IMR-90 (cell line): ENCODE measurements around the gene EXOC6B. TPM values are rescaled to one million over a fixed set of nuclear protein-coding genes. Genes with fewer than 3 reads are reported as not detected.

ENCODE experiments used
- ATAC-seq: fragments of 200-7000 bp; cut with Tn5 transposase; 2 replicates; pipeline ENCODE4 v1.9.1; 2020; ENCODE audit warnings: low read depth, mild to moderate bottlenecking, moderate library complexity
- BruUV-seq: library from RNA; stranded (reverse); fragments of 400-500 nt; replicated peaks from 2 replicates; lab custom pipeline; 2021; lab: Mats Ljungman, UMichigan
- CTCF ChIA-PET: fragments of 300-600 bp; formaldehyde crosslinking; extraction: SDS; loops from one replicate; lab custom pipeline; 2021; ENCODE audit warnings: antibody characterized with exemption; lab: Yijun Ruan, JAX
- POLR2A ChIA-PET: fragments of 300-600 bp; sonication (Branson Sonifier 250); formaldehyde crosslinking; loops from one replicate; lab custom pipeline; 2022; ENCODE audit warnings: antibody characterized with exemption; ENCODE audit not compliant: unreplicated experiment; lab: Charles Lee
- DNase-seq: peaks from one replicate; pipeline ENCODE4 v3.0.0; 2013
- H2AFZ ChIP-seq: replicated peaks from 2 replicates; pipeline ENCODE3; 2013; ENCODE audit warnings: low read length, mild to moderate bottlenecking; ENCODE audit not compliant: poor library complexity
- H2AK5ac ChIP-seq: 2 replicates; pipeline ENCODE4 v1.6.1; 2013; ENCODE audit warnings: low read depth, low read length, inconsistent platforms
- H2AK9ac ChIP-seq: replicated peaks from 2 replicates; pipeline ENCODE3; 2013; ENCODE audit warnings: mild to moderate bottlenecking, low read depth, low read length, moderate library complexity; ENCODE audit not compliant: poor library complexity
- H2BK120ac ChIP-seq: 2 replicates; pipeline ENCODE4 v1.6.1; 2013; ENCODE audit warnings: low read depth, low read length, inconsistent platforms
- H2BK15ac ChIP-seq: 3 replicates; pipeline ENCODE4 v1.6.1; 2013; ENCODE audit warnings: low read depth, low read length, inconsistent platforms
- H2BK20ac ChIP-seq: 2 replicates; pipeline ENCODE4 v1.6.1; 2013; ENCODE audit warnings: low read depth, mild to moderate bottlenecking, inconsistent platforms, low read length, moderate library complexity
- H2BK5ac ChIP-seq: 2 replicates; pipeline ENCODE4 v1.6.1; 2013; ENCODE audit warnings: mild to moderate bottlenecking, low read depth, low read length, inconsistent platforms; ENCODE audit not compliant: poor library complexity, severe bottlenecking
- H3K14ac ChIP-seq: replicated peaks from 2 replicates; pipeline ENCODE4 v1.6.1; 2013; ENCODE audit warnings: low read depth, low read length, inconsistent platforms
- H3K18ac ChIP-seq: 2 replicates; pipeline ENCODE4 v1.6.1; 2013; ENCODE audit warnings: low read depth, low read length, control low read depth
- H3K23ac ChIP-seq: 2 replicates; pipeline ENCODE4 v1.6.1; 2013; ENCODE audit warnings: low read depth, low read length, inconsistent platforms
- H3K27ac ChIP-seq: 2 replicates; pipeline ENCODE4 v1.5.1; 2013; ENCODE audit warnings: mild to moderate bottlenecking, control low read depth, low read length; ENCODE audit not compliant: insufficient read depth
- H3K27me3 ChIP-seq: 2 replicates; pipeline ENCODE4 v1.6.1; 2013; ENCODE audit warnings: low read length; ENCODE audit not compliant: control insufficient read depth, insufficient read depth
- H3K36me3 ChIP-seq: 2 replicates; pipeline ENCODE4 v1.6.1; 2013; ENCODE audit warnings: low read length, mixed read lengths; ENCODE audit not compliant: control insufficient read depth, insufficient read depth
- H3K4ac ChIP-seq: 2 replicates; pipeline ENCODE4 v1.6.1; 2013; ENCODE audit warnings: low read depth, low read length, inconsistent platforms
- H3K4me1 ChIP-seq: 2 replicates; pipeline ENCODE4 v1.6.1; 2013; ENCODE audit warnings: low read length, mixed read lengths; ENCODE audit not compliant: control insufficient read depth, insufficient read depth
- H3K4me2 ChIP-seq: 2 replicates; pipeline ENCODE4 v1.6.1; 2013; ENCODE audit warnings: low read depth, mild to moderate bottlenecking, control low read depth, low read length, moderate library complexity
- H3K4me3 ChIP-seq: 2 replicates; pipeline ENCODE4 v1.5.1; 2013; ENCODE audit warnings: low read depth, mild to moderate bottlenecking, control low read depth, low read length, moderate library complexity; ENCODE audit not compliant: insufficient read depth
- H3K56ac ChIP-seq: 2 replicates; pipeline ENCODE4 v1.6.1; 2013; ENCODE audit warnings: low read length, inconsistent platforms; ENCODE audit not compliant: insufficient read depth; ENCODE audit errors: extremely low read depth
- H3K79me1 ChIP-seq, 2 experiments: 2 replicates each; pipeline ENCODE4 v1.6.1; 2013; ENCODE audit warnings: low read length in 2 of 2, inconsistent platforms in 1 of 2, low read depth in 1 of 2
- H3K9ac ChIP-seq: 2 replicates; pipeline ENCODE4 v1.6.1; 2013; ENCODE audit warnings: low read depth, low read length, control low read depth
- H3K9me1 ChIP-seq: 2 replicates; pipeline ENCODE4 v1.6.1; 2013; ENCODE audit warnings: low read length, inconsistent platforms; ENCODE audit not compliant: insufficient read depth
- H3K9me3 ChIP-seq: 2 replicates; pipeline ENCODE4 v1.6.1; 2013; ENCODE audit warnings: low read length; ENCODE audit not compliant: control insufficient read depth, insufficient read depth
- H4K20me1 ChIP-seq: 2 replicates; pipeline ENCODE4 v1.6.1; 2013; ENCODE audit warnings: low read length, inconsistent platforms; ENCODE audit not compliant: insufficient read depth
- H4K5ac ChIP-seq: 2 replicates; pipeline ENCODE4 v1.6.1; 2013; ENCODE audit warnings: mild to moderate bottlenecking, low read depth, low read length, control low read depth
- H4K8ac ChIP-seq, 2 experiments: 2 replicates each; pipeline ENCODE4 v1.6.1; 2013; ENCODE audit warnings: low read depth in 2 of 2, low read length in 2 of 2, control low read depth in 1 of 2, inconsistent platforms in 1 of 2
- H4K91ac ChIP-seq: 2 replicates; pipeline ENCODE4 v1.6.1; 2013; ENCODE audit warnings: low read depth, low read length, inconsistent platforms; ENCODE audit not compliant: insufficient read depth
- BHLHE40 ChIP-seq: fragments of 150-350 bp; IDR thresholded peaks from 2 replicates; pipeline ENCODE4 v1.6.1; 2016; ENCODE audit warnings: mild to moderate bottlenecking, low read depth, low read length
- CHD1 ChIP-seq: IDR thresholded peaks from 2 replicates; pipeline ENCODE4 v1.6.1; 2012; ENCODE audit warnings: low read depth, low read length, improper control_type of control experiment
- FOS ChIP-seq: fragments of 150-350 bp; IDR thresholded peaks from 2 replicates; pipeline ENCODE4 v1.6.1; 2016; ENCODE audit warnings: low read depth, low read length
- NFE2L2 ChIP-seq: fragments of 150-350 bp; IDR thresholded peaks from 2 replicates; pipeline ENCODE4 v1.6.1; 2016; ENCODE audit warnings: low read depth, mild to moderate bottlenecking, low read length
- POLR2A ChIP-seq: IDR thresholded peaks from 2 replicates; pipeline ENCODE4 v1.6.1; 2012; ENCODE audit warnings: mild to moderate bottlenecking, low read depth, low read length
- RAD21 ChIP-seq: IDR thresholded peaks from 2 replicates; pipeline ENCODE4 v1.6.1; 2012; ENCODE audit warnings: low read length, improper control_type of control experiment
- SMC3 ChIP-seq: fragments of 150-350 bp; IDR thresholded peaks from 2 replicates; pipeline ENCODE4 v1.6.1; 2016; ENCODE audit warnings: low read depth, mild to moderate bottlenecking, antibody characterized with exemption, low read length, moderate library complexity
- USF2 ChIP-seq: fragments of 150-350 bp; IDR thresholded peaks from 2 replicates; pipeline ENCODE4 v1.6.1; 2017; ENCODE audit warnings: mild to moderate bottlenecking, antibody characterized with exemption, low read length, low read depth
- WGBS, 2 experiments: methylation state at CpG; one replicate each; pipeline versions ENCODE4 v1.1.5 to v1.1.7; 2013; ENCODE audit warnings: missing lambda C conversion rate in 2 of 2; ENCODE audit not compliant: insufficient read length in 1 of 2; ENCODE audit errors: extremely low coverage in 2 of 2; 5-methylcytosine and 5-hydroxymethylcytosine counted together
- dilution Hi-C: fragments of 300-500 bp; cut with HindIII; formaldehyde crosslinking; loops from one replicate; pipeline ENCODE4 v1.14.3; 2018; ENCODE audit warnings: low sequenced_read_pairs; ENCODE audit not compliant: unreplicated experiment
- in situ Hi-C: fragments of 300-500 bp; cut with MboI; formaldehyde crosslinking; loops from 3 replicates; pipeline ENCODE4 v1.14.3; 2019; ENCODE audit warnings: low sequenced_read_pairs, inconsistent platforms, mixed read lengths
- intact Hi-C: fragments of 100-400 bp; cut with micrococcal nuclease; formaldehyde crosslinking; loops from 2 replicates; pipeline ENCODE4 v1.10.0; 2022
- polyA plus RNA-seq, 3 experiments: library from polyadenylated mRNA; depleted of rRNA; stranded (reverse); fragments of >200 nt; gene quantifications; 2 replicates each; pipeline ENCODE4 v1.2.3, GENCODE V29; 2012; ENCODE audit warnings: low replicate concordance in 1 of 3
- total RNA-seq: library from RNA; depleted of rRNA; stranded (reverse); fragments of >200 nt; gene quantifications from 2 replicates; pipeline ENCODE4 v1.2.3, GENCODE V29; 2012
- TF ChIP-seq, protein P1 (sequence below): conservative IDR thresholded peaks from 2 replicates; pipeline ENCODE4 v1.5.1; 2012; ENCODE audit warnings: mild to moderate bottlenecking, low read depth, low read length, improper control_type of control experiment

The EXOC6B gene
- total and polyA plus RNA-seq, 2 of the 4 experiments (the other 2 are of a cell fraction), result 10.2 to 29.4 TPM

DNA sequence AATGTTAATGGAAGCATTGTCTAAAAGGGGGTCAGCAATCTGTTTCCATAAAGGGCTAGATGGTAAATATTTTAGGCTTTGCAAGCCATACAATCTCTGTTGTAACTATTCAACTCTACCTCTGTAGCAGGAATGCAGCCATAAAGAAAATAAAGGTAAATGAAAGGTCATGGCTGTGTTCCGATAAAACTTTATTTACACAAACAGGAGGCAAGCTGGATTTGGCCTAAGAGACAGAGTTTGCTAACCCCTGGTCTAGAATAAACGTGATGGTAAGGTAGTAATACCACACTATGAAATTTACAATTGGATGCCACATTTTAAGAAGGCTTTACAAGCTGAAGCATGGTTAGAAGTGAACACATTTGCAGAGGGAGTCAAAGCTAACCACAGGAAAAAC lies 91.4 kb downstream of the EXOC6B start:
- H3K4ac ChIP-seq, result no peak overlapping the region
- H4K20me1 ChIP-seq, result no peaks in the 10 kb centered on the region
- no peak for ATAC-seq
- H3K9me1 ChIP-seq, result peaks cover 2% of the 10 kb centered on the region
- H3K27me3 ChIP-seq, result no peaks in the 10 kb centered on the region
- dilution Hi-C loops, result no loop called here
- peaks cover 4 to 7% of the 10 kb centered on the region in 2 experiments; a peak in 1 of 4 replicates for H3K79me1 ChIP-seq
- WGBS, 2 experiments, result no CpG with 5 or more reads among the region's 2 CpGs
- no peak overlapping the region for H3K23ac ChIP-seq
- no peak overlapping the region for H3K4me3 ChIP-seq
- intact Hi-C loops, result no loop called here
- BruUV-seq, result no TSS peak
- H2BK120ac ChIP-seq, result no peak overlapping the region
- H3K9me3 ChIP-seq, result no peaks in the 10 kb centered on the region
- no peak for DNase-seq
- H3K9ac ChIP-seq, result no peak overlapping the region
- H2BK20ac ChIP-seq, result no peak overlapping the region
- no peak overlapping the region for H2BK5ac ChIP-seq
- POLR2A ChIA-PET, result no interaction called here
- no peak overlapping the region for H3K27ac ChIP-seq
- no peaks in the 10 kb centered on the region for H3K36me3 ChIP-seq
- no peak overlapping the region for H2AFZ ChIP-seq
- H4K8ac ChIP-seq, result no peak overlapping the region
- H2AK5ac ChIP-seq, result no peak overlapping the region
- H2AK9ac ChIP-seq, result no peak overlapping the region
- in situ Hi-C loops, result loop anchor here (25.0 kb wide), 2 partner anchors 947 to 1197 kb away; no protein-coding TSS in a partner anchor
- H3K56ac ChIP-seq, result no peak overlapping the region
- TF ChIP-seq FOS, result no peak
- no peak for TF ChIP-seq SMC3
- TF ChIP-seq, protein P1, sequence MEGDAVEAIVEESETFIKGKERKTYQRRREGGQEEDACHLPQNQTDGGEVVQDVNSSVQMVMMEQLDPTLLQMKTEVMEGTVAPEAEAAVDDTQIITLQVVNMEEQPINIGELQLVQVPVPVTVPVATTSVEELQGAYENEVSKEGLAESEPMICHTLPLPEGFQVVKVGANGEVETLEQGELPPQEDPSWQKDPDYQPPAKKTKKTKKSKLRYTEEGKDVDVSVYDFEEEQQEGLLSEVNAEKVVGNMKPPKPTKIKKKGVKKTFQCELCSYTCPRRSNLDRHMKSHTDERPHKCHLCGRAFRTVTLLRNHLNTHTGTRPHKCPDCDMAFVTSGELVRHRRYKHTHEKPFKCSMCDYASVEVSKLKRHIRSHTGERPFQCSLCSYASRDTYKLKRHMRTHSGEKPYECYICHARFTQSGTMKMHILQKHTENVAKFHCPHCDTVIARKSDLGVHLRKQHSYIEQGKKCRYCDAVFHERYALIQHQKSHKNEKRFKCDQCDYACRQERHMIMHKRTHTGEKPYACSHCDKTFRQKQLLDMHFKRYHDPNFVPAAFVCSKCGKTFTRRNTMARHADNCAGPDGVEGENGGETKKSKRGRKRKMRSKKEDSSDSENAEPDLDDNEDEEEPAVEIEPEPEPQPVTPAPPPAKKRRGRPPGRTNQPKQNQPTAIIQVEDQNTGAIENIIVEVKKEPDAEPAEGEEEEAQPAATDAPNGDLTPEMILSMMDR, result no peak
- no peak for TF ChIP-seq POLR2A
- TF ChIP-seq USF2, result no peak
- no peak for TF ChIP-seq RAD21
- no peak for TF ChIP-seq BHLHE40
- TF ChIP-seq NFE2L2, result no peak
- TF ChIP-seq CHD1, result no peak
- no peak overlapping the region for H3K14ac ChIP-seq
- H4K91ac ChIP-seq, result no peak overlapping the region
- H2BK15ac ChIP-seq, result no peak overlapping the region
- 0 out of 2 replicates have a peak, but pooled peaks cover 2% of the 10 kb centered on the region for H3K4me1 ChIP-seq
- H4K5ac ChIP-seq, result no peak overlapping the region
- CTCF ChIA-PET, result no interaction called here
- no peak overlapping the region for H3K4me2 ChIP-seq
- H3K18ac ChIP-seq, result no peak overlapping the region
